ENCODE data around the gene HINT3.
A peak's percentile ranks its signal among the peaks of the same experiment; 100 is the strongest.

The HINT3 gene

DNA sequence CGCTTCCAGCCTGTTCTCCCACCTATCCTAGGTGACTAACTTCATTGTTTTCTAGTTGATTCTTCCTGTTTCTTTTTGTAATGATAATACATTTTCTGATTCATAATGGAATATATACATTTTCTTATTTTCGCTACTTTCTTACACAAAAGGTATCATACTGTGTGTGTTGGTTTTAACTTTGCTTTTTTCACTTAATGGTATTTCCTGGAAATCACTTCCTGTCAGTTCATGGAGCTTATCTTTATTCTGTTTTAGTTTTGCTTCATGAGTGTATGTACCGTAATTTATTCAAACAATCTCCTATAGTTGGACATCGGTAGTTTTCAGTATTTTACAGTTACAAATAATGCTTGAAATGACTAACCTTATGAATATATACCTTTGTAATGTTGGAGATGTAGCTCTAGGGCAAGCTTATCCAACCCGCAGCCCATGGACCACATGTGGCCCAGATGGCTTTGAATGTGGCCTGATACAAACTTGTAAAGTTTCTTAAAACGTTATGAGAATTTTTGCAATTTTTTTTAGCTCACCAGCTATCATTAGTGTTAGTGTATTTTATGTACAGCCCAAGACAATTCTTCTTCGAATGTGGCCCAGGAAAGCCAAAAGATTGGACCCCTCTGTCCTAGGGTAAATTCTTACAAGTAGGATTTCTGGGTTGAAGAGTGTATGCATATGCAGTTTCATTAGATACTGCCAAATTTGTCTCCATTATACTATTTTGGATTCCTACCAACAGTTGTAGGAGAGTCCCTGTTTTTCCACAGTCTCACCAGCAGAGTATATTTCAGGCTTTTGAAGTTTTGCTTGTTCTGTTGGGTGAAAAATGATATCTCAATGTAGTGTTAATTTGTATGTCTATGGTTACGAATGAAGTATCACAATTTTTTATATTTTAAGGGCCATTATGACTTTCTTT, 46.4 kb downstream of the HINT3 start:
- Histone ChIP-seq H3F3A (ENCODE audit: low read depth) (no peaks in the 10 kb centered on the region), H4K20me1 (ENCODE audit: insufficient read depth, low read length, poor library complexity, severe bottlenecking) (no peaks in the 10 kb centered on the region), H3K4me3 (ENCODE audit: low read length, poor library complexity, severe bottlenecking) (no peak overlapping the region), H3K9me3 (ENCODE audit: insufficient read depth, low read depth, low read length) (no peaks in the 10 kb centered on the region), H2AFZ (ENCODE audit: low read length) (no peak overlapping the region), H3K36me3 (ENCODE audit: insufficient read depth, low read length) (peaks cover 52% of the 10 kb centered on the region; the same call in 1 of the 2 replicates), H3K27me3 (ENCODE audit: insufficient read depth, low read length, poor library complexity, severe bottlenecking) (no peaks in the 10 kb centered on the region), H3K79me2 (ENCODE audit: insufficient read depth, low read length) (no peaks in the 10 kb centered on the region), H3K4me1 (ENCODE audit: insufficient read depth, low read length, poor library complexity, severe bottlenecking) (peaks cover 8% of the 10 kb centered on the region), H3K9ac (ENCODE audit: low read depth, low read length, poor library complexity, severe bottlenecking) (no peak overlapping the region), H3K9me2 (replicated peaks; ENCODE audit: low read depth, low read length) (no peaks in the 10 kb centered on the region), H3K4me2 (ENCODE audit: low read depth, low read length, poor library complexity, severe bottlenecking) (peak overlapping the region; percentile 25)
- TF ChIP-seq, protein P1, sequence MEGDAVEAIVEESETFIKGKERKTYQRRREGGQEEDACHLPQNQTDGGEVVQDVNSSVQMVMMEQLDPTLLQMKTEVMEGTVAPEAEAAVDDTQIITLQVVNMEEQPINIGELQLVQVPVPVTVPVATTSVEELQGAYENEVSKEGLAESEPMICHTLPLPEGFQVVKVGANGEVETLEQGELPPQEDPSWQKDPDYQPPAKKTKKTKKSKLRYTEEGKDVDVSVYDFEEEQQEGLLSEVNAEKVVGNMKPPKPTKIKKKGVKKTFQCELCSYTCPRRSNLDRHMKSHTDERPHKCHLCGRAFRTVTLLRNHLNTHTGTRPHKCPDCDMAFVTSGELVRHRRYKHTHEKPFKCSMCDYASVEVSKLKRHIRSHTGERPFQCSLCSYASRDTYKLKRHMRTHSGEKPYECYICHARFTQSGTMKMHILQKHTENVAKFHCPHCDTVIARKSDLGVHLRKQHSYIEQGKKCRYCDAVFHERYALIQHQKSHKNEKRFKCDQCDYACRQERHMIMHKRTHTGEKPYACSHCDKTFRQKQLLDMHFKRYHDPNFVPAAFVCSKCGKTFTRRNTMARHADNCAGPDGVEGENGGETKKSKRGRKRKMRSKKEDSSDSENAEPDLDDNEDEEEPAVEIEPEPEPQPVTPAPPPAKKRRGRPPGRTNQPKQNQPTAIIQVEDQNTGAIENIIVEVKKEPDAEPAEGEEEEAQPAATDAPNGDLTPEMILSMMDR (conservative IDR thresholded peaks at IDR 0.05; ENCODE audit: low read length) = no peak
- no peak for TF ChIP-seq EZH2phosphoT487 (IDR thresholded peaks at IDR 0.05; ENCODE audit: borderline replicate concordance)

DNA sequence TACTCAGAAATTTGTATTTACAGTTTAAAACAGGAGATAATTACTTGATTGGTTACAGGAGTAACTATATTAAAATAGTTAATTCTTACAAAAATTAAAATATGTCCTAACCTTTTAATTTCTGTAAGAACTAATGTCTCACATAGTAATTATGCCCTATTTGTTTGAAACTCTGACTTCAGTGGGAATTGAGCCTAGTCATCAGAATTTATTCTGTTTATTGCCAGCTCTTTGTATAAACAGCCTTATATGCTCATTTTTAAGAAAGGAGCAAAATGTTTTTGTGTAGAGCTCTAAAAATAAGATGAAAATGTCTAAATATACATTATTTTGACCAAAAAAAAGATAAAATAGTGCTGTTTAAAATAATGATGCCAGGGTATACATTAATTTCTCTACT, 51.2 kb downstream of the HINT3 start:
- no peak overlapping the region for H3K4me3 ChIP-seq (ENCODE audit: low read length, poor library complexity, severe bottlenecking)
- no peaks in the 10 kb centered on the region for H3K27me3 ChIP-seq (ENCODE audit: insufficient read depth, low read length, poor library complexity, severe bottlenecking)
- H3K4me2 ChIP-seq (ENCODE audit: low read depth, low read length, poor library complexity, severe bottlenecking) = no peak overlapping the region
- peaks cover 4% of the 10 kb centered on the region for H3K4me1 ChIP-seq (ENCODE audit: insufficient read depth, low read length, poor library complexity, severe bottlenecking)
- no peak overlapping the region for H3K9ac ChIP-seq (ENCODE audit: low read depth, low read length, poor library complexity, severe bottlenecking)
- peaks cover 64% of the 10 kb centered on the region; the same call in 1 of the 2 replicates for H3K36me3 ChIP-seq (ENCODE audit: insufficient read depth, low read length)
- H3K9me2 ChIP-seq (replicated peaks; ENCODE audit: low read depth, low read length) = no peaks in the 10 kb centered on the region
- no peaks in the 10 kb centered on the region for H3K9me3 ChIP-seq (ENCODE audit: insufficient read depth, low read depth, low read length)
- TF ChIP-seq, protein P1 (conservative IDR thresholded peaks at IDR 0.05; ENCODE audit: low read length) = no peak
- no peak for TF ChIP-seq EZH2phosphoT487 (IDR thresholded peaks at IDR 0.05; ENCODE audit: borderline replicate concordance)
- no peaks in the 10 kb centered on the region for H3F3A ChIP-seq (ENCODE audit: low read depth)
- no peak overlapping the region for H2AFZ ChIP-seq (ENCODE audit: low read length)
- H3K79me2 ChIP-seq (ENCODE audit: insufficient read depth, low read length) = no peaks in the 10 kb centered on the region
- H4K20me1 ChIP-seq (ENCODE audit: insufficient read depth, low read length, poor library complexity, severe bottlenecking) = no peaks in the 10 kb centered on the region

DNA sequence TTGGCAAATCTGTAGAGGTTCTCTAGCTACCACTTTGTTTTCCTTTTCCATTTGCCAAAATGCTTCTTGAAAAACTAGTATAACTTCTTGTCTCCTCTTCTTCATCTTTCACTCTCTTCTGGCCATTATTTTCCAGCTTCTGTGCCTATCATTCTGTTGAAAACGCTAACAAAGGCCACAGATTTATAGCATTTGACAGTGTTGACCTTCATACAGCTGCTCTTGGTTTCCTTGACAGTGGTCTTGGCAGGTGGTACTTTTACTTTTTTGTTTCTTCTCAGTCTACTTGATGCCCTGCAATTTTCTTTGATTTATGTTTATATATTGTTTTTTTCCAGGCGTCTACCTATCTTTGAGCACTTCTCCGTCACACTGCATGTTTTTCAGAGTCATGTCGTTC, 53.5 kb downstream of the HINT3 start:
- Histone ChIP-seq H3K9ac (ENCODE audit: low read depth, low read length, poor library complexity, severe bottlenecking) (no peak overlapping the region), H3K27me3 (ENCODE audit: insufficient read depth, low read length, poor library complexity, severe bottlenecking) (no peaks in the 10 kb centered on the region), H3K4me1 (ENCODE audit: insufficient read depth, low read length, poor library complexity, severe bottlenecking) (no peaks in the 10 kb centered on the region), H3K9me3 (ENCODE audit: insufficient read depth, low read depth, low read length) (no peaks in the 10 kb centered on the region), H3F3A (ENCODE audit: low read depth) (no peaks in the 10 kb centered on the region), H3K9me2 (replicated peaks; ENCODE audit: low read depth, low read length) (no peaks in the 10 kb centered on the region), H3K36me3 (ENCODE audit: insufficient read depth, low read length) (peaks cover 69% of the 10 kb centered on the region; the same call in 1 of the 2 replicates), H4K20me1 (ENCODE audit: insufficient read depth, low read length, poor library complexity, severe bottlenecking) (no peaks in the 10 kb centered on the region), H2AFZ (ENCODE audit: low read length) (no peak overlapping the region), H3K4me3 (ENCODE audit: low read length, poor library complexity, severe bottlenecking) (no peak overlapping the region), H3K4me2 (ENCODE audit: low read depth, low read length, poor library complexity, severe bottlenecking) (no peak overlapping the region), H3K79me2 (ENCODE audit: insufficient read depth, low read length) (no peaks in the 10 kb centered on the region)
- TF ChIP-seq, protein P1 (conservative IDR thresholded peaks at IDR 0.05; ENCODE audit: low read length) = no peak
